DMS 273 (cell line): ENCODE measurements around the gene PEMT.

Source experiments
- DNase-seq: peaks from one replicate; lab custom pipeline; 2025; ENCODE audit not compliant: unreplicated experiment; lab: John Stamatoyannopoulos, UW

PEMT gene

DNA sequence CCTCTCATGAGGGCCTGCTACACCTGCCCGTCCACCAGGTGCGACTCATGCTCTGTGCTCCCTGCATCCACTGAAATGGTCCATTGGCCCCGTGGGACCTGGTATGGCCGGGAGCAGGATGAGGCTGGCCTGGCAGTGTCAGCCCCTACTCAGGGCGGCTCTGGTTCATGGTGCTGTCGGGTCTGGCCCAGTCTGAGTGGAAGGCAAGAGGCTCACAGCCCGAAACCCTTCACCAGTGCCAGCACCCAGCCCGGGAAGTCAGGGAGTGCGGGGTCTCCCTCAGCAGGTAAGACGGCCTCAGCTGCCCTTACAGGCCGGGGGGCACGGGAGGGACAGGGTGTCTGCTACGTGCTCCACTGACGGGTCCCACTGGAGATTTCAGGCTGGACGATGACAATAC is 54.8 kb downstream of the PEMT start:
- DNase-seq: no peak

DNA sequence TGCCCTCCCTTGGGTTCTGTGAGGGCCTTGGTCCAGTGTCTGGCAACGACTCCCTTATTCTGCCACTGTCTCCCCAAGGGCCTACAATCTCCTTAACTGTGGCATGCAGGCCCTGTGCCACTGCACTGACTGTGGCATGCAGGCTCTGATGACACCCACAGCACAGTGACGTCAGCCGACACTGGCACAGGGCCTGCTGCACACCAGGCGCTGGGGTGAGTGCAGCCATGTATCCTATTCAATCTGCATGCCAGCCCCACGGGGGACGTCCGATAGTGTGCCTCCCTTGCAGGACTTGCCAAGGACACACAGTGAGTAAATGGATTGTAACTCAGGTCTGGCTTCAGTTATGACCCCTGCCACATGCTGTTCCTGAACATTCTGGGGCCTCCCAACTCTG is 55.6 kb downstream of the PEMT start:
- no peak for DNase-seq

- no peak for DNase-seq
Observed at GRCh38 chr17:17533901-17534441, 57.5 kb downstream of the PEMT start.

DNA sequence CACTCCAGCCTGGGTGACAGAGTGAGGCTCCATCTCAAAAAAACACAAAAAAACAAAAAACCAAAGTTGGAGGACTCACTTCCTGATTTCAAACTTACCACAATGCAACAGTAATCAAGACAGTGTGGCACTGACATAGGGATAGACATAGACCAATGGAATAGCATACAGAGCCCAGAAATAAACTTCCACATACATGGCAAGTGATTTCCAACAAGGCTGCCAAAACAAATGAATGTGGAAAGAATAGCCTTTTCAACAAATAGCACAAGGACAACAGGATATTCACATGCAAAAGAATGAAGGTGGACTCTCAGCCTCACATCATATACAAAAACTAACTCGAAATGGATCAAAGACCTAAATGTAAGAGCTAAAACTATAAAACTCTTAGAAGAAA is 58.5 kb downstream of the PEMT start:
- DNase-seq: no peak

DNA sequence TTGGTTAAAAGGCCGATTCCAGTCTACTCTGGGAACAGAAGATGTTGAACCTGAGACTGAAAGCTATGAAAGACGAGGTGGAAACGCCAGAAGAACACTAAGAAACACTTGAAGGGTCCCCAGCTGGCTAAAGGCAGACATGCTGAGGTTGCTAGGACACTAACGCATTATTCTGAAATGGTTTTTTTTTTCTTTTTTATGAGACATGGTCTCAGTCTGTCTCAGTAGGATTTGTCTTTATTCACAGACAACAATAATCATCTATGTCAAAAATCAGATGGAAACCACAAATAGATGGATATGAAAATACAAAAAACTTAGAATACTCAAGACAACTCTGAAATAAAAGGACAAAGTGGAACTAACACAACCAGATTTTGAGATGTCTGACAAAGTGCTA is 60.4 kb downstream of the PEMT start:
- DNase-seq: no peak

DNA sequence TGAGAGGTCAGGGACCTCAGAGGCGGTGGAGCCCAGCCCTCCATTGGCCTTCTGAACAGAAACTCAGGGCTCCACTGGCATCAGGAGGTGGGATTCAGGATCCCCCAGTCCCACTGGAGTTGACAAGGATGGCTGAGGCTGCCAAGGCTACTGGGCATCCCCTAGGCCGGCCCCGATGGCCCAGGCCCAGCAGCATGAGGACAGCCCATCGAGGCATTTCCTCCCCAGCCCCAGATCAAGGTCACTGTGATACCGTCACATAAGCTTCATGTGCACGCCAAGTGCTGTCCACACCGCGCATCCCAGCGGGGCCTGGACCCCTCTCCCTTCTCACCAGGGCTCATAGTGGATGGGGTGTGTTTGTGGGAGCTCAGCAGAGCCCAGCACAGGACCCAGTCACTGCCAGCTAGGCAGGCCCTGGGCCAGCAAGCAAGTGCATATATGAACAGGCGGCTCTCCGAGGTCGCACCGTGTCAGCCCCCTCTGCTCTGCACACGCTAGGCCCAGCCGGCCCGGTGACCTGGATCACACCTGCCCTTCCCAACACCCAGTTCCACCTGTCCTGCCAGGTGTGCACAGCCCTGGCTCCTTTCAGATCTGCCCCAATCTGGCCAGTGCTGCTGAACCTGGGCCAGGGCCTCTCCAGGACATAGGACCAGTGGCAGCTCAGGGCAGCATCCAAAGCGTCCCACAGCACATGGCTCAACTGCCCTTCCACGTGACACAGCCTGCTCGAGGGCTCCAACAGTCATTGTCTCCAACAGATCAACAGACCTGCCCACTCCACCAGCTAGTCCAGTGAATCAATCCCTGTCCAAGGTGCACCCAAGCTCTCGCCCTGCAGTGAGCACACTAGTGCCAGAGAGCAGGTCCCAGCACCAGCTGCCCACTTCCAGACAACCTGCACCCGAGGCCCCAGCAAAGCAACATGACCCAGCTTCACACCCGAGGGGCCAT is 62.5 kb downstream of the PEMT start:
- no peak for DNase-seq

- DNase-seq: no peak
Observed at GRCh38 chr17:17527956-17528500, 63.5 kb downstream of the PEMT start.

- no peak for DNase-seq
Observed at GRCh38 chr17:17527534-17527933, 64.0 kb downstream of the PEMT start.

DNA sequence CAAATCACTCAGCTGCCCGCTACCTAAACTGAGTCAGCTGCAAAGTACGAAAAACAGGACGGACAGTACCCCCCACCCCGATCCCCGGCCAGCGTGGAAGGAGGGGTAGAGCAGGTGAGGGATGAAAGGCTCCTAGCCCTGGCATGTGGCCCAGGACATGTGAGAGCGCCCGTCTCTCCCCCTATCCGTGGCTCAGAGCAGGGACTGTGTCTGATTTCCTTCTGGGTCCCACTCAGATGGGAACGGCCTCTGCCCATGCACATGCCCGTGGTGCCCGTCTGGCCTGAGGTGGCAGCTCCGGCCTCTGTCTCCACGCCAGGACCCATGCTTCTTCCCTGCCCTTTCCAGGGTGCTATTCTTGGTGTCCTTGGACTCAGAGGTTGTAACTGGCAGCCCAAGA is 65.1 kb downstream of the PEMT start:
- no peak for DNase-seq

GRCh38 chr17:17525956-17526355 is 65.6 kb downstream of the PEMT start:
- no peak for DNase-seq

- DNase-seq: no peak
Observed at GRCh38 chr17:17525311-17525710, 66.2 kb downstream of the PEMT start.

DNA sequence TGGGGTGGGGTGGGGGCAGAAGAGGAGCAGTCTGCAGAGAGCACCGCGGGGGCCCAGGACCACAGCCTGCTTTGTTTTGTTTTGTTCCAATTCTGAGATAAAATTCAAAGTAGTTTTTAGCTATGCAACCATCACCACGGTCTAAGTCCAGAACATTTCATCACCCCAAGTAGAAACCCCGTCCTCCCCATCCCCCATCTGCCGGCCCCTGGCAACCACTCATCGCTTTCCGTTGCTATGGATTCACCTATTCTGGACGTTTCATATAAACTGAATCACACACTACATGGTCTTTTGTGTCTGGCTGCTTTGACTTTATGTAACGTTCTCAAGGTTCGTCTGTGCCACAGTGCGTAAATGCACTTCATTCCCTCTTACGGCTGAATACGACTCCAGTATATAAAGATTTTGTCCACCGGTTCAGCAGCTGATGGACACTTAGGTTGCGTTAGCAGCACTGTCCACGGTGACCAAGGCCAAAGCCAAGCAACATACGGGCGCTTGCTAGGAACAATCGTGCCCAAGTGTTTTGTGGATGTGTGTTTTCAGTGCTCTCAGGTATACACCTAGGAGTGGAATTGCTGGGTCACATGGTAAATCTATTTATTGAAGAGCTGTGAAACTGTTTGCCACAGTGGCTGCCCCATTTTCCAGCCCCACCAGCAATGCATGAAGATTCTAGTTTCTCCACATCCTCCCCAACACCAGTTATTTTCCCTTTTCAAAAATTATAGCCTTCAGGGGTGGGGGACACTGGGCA is 67.6 kb downstream of the PEMT start:
- no peak for DNase-seq

- peak; percentile 95 for DNase-seq
Observed at GRCh38 chr17:17523001-17523730, 68.3 kb downstream of the PEMT start.

- DNase-seq: no peak
Observed at GRCh38 chr17:17520599-17521232, 70.8 kb downstream of the PEMT start.

GRCh38 chr17:17519886-17520285 is 71.6 kb downstream of the PEMT start:
- DNase-seq: no peak

- DNase-seq: no peak
Observed at GRCh38 chr17:17518951-17519350, 72.6 kb downstream of the PEMT start.

DNA sequence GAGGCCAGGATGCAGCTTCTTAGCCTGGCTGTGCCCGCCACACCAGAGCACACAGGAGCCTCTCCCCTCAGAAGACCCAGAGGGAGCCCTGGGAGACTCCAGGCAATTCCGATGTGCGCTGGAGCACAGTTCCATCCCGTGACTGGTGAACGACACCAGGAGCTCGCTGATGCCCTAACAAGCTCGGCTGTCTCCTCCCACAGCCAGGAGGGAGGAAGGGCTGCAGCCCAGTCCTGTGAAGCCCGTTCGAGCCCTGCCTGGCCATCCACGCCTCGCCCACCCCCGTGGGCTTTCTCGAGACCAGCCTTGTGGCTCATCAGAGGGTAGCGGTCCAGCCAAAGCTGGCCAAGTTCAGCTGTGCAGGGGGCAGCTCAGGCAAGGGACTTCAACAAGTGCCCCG is 73.5 kb downstream of the PEMT start:
- no peak for DNase-seq

DNA sequence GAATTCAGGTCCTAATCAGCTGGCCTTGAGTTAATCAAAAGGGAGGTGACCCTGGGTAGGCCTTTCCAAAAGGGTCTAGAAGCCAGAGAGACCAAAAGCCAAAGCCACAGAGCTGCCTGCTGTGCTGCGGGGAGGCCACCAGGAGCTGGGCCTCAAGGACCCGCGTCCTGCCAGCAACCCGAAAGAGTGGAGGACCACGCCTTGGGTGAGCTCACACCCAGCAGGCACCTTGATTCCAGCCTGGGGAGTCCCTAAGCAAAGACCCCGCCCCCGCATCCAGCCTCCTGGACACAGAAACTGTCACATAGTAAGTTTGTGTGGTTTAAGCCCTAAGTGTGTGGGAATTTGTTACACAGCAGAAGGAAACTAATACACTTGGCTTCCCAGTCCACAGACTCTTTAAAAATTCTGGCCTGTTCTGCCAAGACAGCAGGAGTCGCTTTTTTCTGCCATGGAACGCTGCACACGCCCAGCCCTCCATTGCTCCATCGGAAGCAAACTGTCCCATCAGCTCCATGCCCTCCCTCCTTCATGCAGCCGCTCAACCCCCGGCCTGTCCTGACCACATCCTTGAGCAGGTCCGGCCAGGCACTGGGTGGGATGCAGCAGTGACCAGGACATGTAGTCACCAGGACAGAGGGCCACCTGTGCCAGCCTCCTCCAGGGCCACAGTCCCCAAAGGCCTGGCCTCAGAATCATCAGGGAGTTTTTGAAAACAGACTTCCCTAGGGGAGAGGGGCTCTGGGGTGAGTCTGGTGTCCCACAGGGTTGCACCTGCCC is 74.4 kb downstream of the PEMT start:
- DNase-seq: no peak
